HG03460 (cell line): ENCODE measurements around the gene PCDHA4.
"Not testable (repeated sequence)": the region's sequence is repeated elsewhere in the genome, so short reads cannot be mapped to it uniquely, and the experiment has no call there.

Experiments
- ATAC-seq: cut with Tn5 transposase; IDR thresholded peaks from one replicate; pipeline ENCODE4 v1.9.1; 2021; ENCODE audit not compliant: unreplicated experiment

PCDHA4 gene

DNA sequence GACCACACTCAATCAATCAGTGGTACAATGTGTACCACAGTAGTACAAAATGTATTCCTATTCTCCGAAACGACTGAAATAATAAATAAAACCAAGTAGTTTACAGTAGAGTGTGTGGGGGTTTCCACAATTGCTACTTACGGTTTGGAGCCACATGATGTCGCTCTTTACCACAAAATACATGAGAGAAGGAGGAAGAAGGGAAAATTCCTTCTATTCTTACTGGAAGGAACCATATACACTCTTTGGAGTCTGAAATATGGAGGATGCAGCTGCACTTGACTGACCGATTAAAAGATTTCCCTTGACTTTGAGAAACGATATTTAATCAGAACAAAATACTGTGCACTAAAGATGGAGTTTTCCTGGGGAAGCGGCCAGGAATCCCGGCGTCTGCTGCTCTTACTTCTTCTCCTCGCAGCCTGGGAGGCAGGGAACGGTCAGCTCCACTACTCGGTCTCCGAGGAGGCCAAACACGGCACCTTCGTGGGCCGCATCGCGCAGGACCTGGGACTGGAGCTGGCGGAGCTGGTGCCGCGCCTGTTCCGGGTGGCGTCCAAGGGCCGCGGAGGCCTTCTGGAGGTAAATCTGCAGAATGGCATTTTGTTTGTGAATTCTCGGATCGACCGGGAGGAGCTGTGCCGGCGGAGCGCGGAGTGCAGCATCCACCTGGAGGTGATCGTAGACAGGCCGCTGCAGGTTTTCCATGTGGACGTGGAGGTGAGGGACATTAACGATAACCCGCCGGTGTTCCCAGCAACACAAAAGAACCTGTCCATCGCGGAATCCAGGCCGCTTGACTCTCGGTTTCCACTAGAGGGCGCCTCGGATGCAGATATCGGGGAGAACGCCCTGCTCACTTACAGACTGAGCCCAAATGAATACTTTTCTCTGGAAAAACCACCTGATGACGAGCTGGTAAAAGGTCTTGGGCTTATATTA is at the start of gene PCDHA4:
PCDHA4 (plus strand) TSS at position 235 of the 942 bp plus-strand sequence.
- ATAC-seq: no peak

DNA sequence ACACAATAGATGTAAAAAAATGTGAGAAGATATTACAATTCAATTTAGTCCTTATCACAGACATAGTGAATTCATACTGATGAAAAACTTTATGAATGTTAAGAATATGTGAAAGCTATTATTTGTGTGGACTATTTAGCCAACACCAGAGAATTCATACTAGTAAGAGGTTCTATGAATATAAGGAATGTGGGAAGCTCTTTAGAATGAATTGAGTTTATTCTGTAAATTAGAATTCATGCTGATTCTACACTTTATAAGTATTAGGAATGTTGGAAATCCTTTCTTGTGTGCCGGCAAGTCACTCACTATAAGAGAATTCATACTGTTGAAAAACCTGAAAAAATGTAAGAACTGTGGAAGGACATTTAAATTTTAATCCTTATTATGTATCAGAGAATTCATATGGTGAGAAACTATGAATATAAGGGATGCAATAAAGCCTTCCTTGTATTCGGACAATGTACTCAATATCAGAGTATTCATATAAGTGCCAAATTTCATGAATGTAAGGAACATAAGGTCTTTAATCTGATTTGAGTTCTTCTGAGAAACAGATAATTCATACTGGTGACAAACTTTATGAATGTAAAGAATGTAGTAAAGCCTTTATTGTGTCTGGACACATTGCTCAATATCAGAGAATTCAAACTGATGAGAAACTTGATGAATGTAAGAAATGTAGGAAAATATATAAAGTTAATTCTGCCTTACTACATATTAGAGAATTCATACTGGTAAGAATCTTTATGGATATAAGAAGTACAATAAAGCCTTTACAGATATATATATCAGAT is 42.5 kb upstream of the PCDHA4 start:
- ATAC-seq: no peak

DNA sequence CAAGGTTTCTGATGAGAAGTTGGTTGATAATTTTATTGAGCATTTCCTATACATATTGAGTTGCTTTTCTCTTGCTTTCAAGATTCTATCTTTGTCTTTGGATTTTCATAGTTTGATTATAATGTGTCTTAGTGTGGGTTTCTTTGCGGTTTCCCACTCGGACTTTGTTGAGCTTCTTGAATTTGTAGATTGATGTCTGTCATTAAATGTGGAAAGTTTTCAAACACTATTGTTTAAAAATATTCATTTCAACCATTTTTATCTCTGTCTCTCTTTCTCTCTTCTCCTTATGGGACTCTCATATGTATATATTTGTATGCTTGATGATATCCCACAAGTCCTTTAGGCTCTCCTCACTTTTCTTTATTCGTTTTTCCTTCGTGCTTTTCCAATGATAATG is 39.4 kb upstream of the PCDHA4 start:
- ATAC-seq: no peak

DNA sequence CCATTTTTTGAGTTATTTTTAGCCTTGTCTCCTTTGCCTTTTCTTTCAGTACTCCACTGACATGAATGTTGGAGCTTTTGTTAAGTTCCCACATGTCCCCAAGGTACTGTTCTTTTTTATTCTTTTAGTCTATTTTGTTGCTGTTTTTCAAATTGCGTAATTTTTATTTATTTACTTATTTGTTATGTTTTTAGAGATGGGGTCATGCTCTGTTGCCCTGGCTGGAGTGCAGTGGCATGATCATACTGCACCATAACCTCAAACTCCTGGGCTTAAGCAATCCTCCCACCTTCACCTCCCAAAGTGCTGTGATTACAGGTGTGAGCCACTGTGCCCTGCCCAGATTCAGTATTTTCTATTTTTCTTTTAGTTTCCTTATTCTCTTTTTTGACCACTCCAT is 26.4 kb upstream of the PCDHA4 start:
- ATAC-seq: no peak

DNA sequence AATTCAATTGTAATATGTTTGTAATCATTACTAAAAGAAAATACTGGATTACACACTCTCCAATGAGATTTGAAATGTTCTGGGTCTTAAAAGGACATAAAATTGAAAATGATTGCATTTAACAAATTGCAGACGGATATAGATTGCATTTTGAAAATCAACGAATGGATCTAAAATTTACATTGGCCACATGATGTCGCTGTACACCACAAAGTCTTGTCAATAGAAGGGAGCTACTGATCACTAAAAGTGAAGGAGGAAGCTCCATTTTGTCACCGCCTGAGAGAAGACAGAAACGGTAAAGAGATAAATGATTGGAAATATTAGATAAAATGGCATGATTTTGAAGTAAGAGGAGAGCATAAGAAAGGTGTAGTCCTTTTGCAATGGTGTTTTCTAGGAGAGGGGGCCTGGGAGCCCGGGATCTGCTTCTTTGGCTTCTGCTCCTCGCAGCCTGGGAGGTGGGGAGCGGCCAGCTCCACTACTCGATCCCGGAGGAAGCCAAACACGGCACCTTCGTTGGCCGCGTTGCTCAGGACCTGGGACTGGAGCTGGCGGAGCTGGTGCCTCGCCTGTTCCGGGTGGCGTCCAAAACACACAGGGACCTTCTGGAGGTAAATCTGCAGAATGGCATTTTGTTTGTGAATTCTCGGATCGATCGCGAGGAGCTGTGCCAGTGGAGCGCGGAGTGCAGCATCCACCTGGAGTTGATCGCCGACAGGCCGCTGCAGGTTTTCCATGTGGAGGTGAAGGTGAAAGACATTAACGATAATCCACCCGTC is 20.8 kb upstream of the PCDHA4 start, which contains the start of gene PCDHA1:
PCDHA1 (plus strand) TSS at position 236 of the 782 bp plus-strand sequence.
- no peak for ATAC-seq

DNA sequence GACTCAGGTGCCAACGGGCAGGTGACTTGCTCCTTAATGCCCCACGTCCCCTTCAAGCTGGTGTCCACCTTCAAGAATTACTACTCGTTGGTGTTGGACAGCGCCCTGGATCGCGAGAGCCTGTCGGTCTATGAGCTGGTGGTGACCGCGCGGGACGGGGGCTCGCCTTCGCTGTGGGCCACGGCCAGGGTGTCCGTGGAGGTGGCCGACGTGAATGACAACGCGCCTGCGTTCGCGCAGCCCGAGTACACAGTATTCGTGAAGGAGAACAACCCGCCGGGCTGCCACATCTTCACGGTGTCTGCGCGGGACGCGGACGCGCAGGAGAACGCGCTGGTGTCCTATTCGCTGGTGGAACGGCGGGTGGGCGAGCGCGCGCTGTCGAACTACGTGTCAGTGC is 19.4 kb upstream of the PCDHA4 start:
- ATAC-seq: not testable (repeated sequence)

DNA sequence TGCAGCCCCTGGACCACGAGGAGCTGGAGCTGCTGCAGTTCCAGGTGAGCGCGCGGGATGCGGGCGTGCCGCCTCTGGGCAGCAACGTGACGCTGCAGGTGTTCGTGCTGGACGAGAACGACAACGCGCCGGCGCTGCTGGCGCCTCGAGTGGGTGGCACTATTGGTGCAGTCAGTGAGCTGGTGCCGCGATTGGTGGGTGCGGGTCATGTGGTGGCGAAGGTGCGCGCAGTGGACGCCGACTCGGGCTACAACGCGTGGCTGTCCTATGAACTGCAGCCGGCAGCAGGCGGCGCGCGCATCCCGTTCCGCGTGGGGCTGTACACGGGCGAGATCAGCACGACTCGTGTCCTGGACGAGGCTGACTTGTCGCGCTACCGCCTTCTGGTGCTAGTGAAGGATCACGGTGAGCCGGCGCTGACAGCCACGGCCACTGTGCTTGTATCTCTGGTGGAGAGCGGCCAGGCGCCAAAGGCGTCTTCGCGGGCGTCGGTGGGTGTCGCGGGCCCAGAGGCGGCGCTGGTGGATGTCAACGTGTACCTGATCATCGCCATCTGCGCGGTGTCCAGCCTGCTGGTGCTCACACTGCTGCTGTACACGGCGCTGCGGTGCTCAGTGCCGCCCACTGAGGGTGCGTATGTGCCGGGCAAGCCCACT is 18.9 kb upstream of the PCDHA4 start:
- ATAC-seq: not testable (repeated sequence)

DNA sequence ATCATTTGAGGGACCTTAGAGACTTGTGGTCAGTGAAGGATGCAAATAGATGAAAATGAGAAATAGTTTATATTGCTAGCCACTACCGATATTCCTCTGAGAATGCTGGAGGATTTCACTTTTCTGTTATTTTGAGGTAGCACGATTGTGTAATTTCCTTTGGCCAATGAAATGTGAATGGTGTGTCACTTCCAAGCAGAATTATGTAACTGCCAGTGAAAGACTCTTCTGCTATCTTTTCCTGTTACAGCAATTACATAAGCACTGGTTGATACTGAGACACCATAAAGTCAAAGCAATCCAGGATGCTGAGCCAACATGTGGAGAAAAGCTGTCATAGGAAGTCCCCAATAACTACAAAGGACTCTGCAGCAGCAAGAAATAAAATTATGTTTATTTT is 15.8 kb upstream of the PCDHA4 start:
- no peak for ATAC-seq

DNA sequence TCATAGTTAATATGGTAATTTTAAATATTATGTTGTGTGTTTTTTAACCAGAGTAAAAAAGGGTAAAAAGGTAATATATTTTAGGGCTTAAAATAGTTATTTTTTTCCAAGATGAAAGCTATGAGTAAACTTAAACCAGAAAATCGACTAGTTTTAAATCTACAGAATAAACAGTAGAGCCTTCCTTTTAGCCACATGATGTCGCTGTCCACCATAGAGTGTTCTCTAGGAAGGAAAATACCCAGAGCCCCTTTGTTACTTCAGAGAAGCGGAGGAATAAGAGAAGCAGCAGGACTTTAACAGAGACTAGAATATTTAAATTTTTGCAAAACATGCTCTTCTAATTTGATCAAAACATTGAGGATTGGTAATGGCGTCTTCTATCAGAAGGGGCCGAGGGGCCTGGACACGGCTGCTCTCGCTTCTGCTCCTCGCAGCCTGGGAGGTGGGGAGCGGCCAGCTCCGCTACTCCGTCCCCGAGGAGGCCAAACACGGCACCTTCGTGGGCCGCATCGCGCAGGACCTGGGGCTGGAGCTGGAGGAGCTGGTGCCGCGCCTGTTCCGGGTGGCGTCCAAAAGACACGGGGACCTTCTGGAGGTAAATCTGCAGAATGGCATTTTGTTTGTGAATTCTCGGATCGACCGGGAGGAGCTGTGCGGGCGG is 12.1 kb upstream of the PCDHA4 start, which contains the start of gene PCDHA2:
PCDHA2 (plus strand) TSS at position 258 of the 664 bp plus-strand sequence.
- no peak for ATAC-seq

DNA sequence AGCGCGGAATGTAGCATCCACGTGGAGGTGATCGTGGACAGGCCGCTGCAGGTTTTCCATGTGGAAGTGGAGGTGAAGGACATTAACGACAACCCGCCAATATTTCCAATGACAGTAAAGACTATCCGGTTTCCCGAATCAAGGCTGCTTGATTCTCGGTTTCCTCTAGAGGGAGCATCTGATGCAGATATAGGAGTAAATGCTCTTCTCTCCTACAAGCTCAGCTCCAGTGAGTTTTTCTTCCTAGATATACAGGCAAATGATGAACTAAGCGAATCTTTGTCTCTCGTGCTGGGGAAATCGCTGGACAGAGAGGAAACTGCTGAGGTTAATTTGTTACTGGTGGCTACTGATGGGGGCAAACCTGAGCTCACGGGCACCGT is 11.6 kb upstream of the PCDHA4 start:
- no peak for ATAC-seq

DNA sequence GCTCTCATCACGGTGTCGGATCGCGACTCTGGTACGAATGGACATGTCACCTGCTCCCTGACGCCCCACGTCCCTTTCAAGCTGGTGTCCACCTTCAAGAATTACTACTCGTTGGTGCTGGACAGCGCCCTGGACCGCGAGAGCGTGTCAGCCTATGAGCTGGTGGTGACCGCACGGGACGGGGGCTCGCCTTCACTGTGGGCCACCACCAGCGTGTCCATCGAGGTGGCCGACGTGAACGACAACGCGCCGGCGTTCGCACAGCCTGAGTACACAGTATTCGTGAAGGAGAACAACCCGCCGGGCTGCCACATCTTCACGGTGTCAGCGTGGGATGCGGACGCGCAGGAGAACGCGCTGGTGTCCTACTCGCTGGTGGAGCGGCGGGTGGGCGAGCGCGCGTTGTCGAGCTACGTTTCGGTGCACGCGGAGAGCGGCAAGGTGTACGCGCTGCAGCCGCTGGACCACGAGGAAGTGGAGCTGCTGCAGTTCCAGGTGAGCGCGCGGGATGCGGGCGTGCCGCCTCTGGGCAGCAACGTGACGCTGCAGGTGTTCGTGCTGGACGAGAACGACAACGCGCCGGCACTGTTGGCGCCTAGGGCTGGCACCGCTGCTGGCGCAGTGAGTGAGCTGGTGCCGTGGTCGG is 10.7 kb upstream of the PCDHA4 start:
- ATAC-seq: not testable (repeated sequence)

DNA sequence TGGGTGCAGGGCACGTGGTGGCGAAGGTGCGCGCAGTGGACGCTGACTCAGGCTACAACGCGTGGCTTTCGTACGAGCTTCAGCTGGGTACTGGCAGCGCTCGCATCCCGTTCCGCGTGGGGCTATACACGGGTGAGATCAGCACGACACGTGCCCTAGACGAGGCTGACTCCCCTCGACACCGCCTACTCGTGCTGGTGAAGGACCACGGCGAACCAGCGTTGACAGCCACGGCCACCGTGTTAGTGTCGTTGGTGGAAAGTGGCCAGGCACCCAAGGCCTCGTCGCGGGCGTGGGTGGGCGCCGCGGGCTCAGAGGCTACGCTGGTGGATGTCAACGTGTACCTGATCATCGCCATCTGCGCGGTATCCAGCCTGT is 10.2 kb upstream of the PCDHA4 start:
- no peak for ATAC-seq

DNA sequence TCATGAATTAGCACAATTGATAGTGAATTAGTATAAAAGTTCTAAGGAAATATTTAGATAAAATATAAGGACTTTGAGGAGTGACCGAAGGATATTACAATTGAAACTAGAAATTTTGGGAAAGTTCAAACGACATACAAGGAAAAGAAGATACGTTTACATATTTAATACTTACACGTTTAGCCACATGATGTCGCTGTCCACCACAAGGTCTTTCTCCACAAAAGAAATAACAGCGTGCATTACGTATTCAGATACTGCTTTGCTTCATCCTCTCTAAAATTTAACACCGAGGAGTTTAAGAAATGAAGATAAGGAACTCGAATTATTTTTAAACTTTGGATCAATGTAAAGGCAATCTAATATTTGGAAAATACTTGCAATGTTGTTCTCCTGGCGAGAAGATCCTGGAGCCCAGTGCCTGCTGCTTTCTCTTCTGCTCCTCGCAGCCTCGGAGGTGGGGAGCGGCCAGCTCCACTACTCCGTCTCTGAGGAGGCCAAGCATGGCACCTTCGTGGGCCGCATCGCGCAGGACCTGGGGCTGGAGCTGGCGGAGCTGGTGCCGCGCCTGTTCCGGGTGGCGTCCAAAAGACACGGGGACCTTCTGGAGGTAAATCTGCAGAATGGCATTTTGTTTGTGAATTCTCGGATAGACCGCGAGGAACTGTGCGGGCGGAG is 5.9 kb upstream of the PCDHA4 start, which contains the start of gene PCDHA3:
PCDHA3 (plus strand) TSS at position 242 of the 678 bp plus-strand sequence.
- no peak for ATAC-seq

DNA sequence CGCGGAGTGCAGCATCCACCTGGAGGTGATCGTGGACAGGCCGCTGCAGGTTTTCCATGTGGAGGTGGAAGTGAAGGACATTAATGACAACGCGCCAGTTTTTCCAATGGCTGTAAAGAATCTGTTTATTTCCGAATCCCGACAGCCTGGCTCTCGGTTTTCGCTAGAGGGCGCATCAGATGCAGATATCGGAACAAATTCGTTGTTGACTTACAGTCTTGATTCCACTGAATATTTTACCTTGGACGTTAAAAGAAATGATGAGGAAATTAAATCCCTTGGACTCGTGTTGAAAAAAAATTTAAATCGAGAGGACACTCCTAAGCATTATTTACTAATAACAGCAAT is 5.4 kb upstream of the PCDHA4 start:
- ATAC-seq: no peak

DNA sequence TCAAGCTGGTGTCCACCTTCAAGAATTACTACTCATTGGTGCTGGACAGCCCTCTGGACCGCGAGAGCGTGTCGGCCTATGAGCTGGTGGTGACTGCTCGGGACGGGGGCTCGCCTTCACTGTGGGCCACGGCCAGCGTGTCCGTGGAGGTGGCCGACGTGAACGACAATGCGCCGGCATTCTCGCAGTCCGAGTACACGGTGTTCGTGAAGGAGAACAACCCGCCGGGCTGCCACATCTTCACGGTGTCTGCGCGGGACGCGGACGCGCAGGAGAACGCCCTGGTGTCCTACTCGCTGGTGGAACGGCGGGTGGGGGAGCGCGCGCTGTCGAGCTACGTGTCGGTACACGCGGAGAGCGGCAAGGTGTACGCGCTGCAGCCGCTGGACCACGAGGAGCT is 4.5 kb upstream of the PCDHA4 start:
- ATAC-seq: not testable (repeated sequence)

DNA sequence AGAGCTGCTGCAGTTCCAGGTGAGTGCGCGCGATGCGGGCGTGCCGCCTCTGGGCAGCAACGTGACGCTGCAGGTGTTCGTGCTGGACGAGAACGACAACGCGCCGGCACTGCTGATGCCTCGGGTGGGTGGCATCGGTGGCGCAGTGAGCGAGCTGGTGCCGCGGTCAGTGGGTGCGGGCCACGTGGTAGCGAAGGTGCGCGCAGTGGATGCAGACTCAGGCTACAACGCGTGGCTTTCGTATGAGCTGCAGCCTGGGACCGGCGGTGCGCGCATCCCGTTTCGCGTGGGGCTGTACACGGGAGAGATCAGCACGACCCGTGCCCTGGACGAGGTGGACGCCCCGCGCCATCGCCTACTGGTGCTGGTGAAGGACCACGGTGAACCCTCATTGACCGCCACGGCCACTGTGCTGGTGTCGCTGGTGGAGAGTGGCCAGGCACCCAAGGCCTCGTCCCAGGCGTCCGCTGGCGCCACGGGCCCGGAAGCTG is 4.0 kb upstream of the PCDHA4 start:
- ATAC-seq: no peak

DNA sequence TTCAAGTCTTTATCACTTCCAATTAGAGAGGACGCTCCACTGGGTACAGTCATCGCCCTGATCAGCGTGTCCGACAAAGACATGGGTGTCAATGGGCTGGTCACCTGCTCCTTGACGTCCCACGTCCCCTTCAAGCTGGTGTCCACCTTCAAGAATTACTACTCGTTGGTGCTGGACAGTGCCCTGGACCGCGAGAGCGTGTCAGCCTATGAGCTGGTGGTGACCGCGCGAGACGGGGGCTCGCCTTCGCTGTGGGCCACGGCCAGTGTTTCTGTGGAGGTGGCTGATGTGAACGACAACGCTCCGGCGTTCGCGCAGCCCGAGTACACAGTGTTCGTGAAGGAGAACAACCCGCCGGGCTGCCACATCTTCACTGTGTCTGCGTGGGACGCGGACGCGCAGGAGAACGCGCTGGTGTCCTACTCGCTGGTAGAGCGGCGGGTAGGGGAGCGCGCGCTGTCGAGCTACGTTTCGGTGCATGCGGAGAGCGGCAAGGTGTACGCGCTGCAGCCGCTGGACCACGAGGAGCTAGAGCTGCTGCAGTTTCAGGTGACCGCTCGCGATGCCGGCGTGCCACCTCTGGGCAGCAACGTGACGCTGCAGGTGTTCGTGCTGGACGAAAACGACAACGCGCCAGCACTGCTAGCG is 1.5 kb downstream of the PCDHA4 start:
- not testable (repeated sequence) for ATAC-seq

DNA sequence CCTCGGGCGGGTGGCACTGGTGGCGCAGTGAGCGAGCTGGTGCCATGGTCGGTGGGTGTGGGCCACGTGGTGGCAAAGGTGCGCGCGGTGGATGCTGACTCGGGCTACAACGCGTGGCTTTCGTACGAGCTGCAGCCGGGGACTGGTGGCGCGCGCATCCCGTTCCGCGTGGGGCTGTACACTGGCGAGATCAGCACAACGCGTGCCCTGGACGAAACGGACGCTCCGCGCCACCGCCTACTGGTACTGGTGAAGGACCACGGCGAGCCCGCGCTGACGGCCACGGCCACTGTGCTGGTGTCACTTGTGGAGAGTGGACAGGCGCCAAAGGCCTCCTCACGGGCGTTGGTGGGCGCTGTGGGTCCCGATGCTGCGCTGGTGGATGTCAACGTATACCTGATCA is 2.0 kb downstream of the PCDHA4 start:
- no peak for ATAC-seq
